A549 (cell line): ENCODE data around the gene GRK1.

Experiments used
- CBX8 ChIP-seq: fragments of 200-600 bp; sonication (generic); IDR thresholded peaks from 2 replicates; pipeline ENCODE4 v1.6.1; 2016
- CTCF ChIP-seq: fragments of >200 bp; sonication (Bioruptor Twin); formaldehyde crosslinking; IDR thresholded peaks from 3 replicates; pipeline ENCODE4 v1.5.1; 2016
- E2F6 ChIP-seq: IDR thresholded peaks from 2 replicates; pipeline ENCODE4 v1.6.1; 2012; ENCODE audit warnings: low read depth, borderline replicate concordance
- FOSL2 ChIP-seq, 2 experiments: fragments of 450-650 bp in 1 of 2; fragments of >200 bp in 1 of 2; sonication (Bioruptor Twin) in 1 of 2; formaldehyde crosslinking; IDR thresholded peaks; 2 replicates each; pipeline versions ENCODE4 v1.5.0 to v1.6.1; 2016 to 2020; ENCODE audit warnings: mild to moderate bottlenecking in 1 of 2, moderate library complexity in 1 of 2
- GATA3 ChIP-seq: IDR thresholded peaks from 2 replicates; pipeline ENCODE4 v1.6.1; 2012; ENCODE audit warnings: borderline replicate concordance
- JUN ChIP-seq, 2 experiments: fragments of >200 bp; sonication (Bioruptor Twin); formaldehyde crosslinking; IDR thresholded peaks; 2 replicates in 1 of 2; 3 replicates in 1 of 2; pipeline ENCODE4 v1.6.1; 2016 to 2017
- NR3C1 ChIP-seq: fragments of >200 bp; sonication (Bioruptor Twin); formaldehyde crosslinking; IDR thresholded peaks from 3 replicates; pipeline ENCODE4 v1.6.1; 2017
- PBX3 ChIP-seq: IDR thresholded peaks from 2 replicates; pipeline ENCODE4 v1.6.1; 2012
- POLR2A ChIP-seq: IDR thresholded peaks from 2 replicates; pipeline ENCODE4 v1.6.1; 2012; ENCODE audit warnings: mild to moderate bottlenecking, low read length
- RFX5 ChIP-seq: fragments of 450-650 bp; IDR thresholded peaks from 2 replicates; pipeline ENCODE4 v1.7.1; 2014; ENCODE audit warnings: antibody characterized with exemption, mild to moderate bottlenecking, moderate library complexity
- TP53 ChIP-seq: fragments of 250-450 bp; sonication (Bioruptor Pico); IDR thresholded peaks from 2 replicates; pipeline ENCODE4 v1.5.0; 2021; ENCODE audit warnings: mild to moderate bottlenecking, moderate library complexity
- ZFP36 ChIP-seq: fragments of 450-650 bp; IDR thresholded peaks from 2 replicates; pipeline ENCODE4 v1.6.1; 2014; ENCODE audit warnings: borderline replicate concordance; ENCODE audit not compliant: partially characterized antibody

- TF ChIP-seq CTCF: no peak
- no peak for TF ChIP-seq PBX3
- TF ChIP-seq TP53 (CRISPR knock-in tag): no peak
- no peak for TF ChIP-seq RFX5
- TF ChIP-seq FOSL2 (IDR thresholded peaks at IDR 0.05): no peak
- no peak for TF ChIP-seq FOSL2 (CRISPR knock-in tag; IDR thresholded peaks at IDR 0.05)
- no peak for TF ChIP-seq NR3C1
- TF ChIP-seq POLR2A: no peak
- no peak for TF ChIP-seq E2F6
- no peak for TF ChIP-seq ZFP36
- no peak for TF ChIP-seq CBX8
- no peak for TF ChIP-seq JUN (IDR thresholded peaks at IDR 0.05)
- TF ChIP-seq GATA3: no peak
Observed at GRCh38 chr13:113672002-113672651, 5.1 kb downstream of the GRK1 start.
